CD4-positive, alpha-beta memory T cell (primary cell): Measurements from ENCODE around the gene BNIPL. TPM values are rescaled to one million over a fixed set of nuclear protein-coding genes. Genes with fewer than 3 reads are reported as not detected.
A peak's percentile ranks its signal among the peaks of the same experiment; 100 is the strongest.

Experiments used
- CTCF ChIA-PET: fragments of 350-600 bp; sonication (Branson Sonifier 250); formaldehyde crosslinking; loops from one replicate; lab custom pipeline; 2021; ENCODE audit warnings: inconsistent platforms; ENCODE audit not compliant: partially characterized antibody; lab: Charles Lee
- POLR2A ChIA-PET: fragments of 350-600 bp; sonication (Branson Sonifier 250); formaldehyde crosslinking; loops from one replicate; lab custom pipeline; 2021; ENCODE audit not compliant: partially characterized antibody; lab: Charles Lee
- DNase-seq, 5 donors: peaks; one replicate each; pipeline versions ENCODE4 v3.0.0 to v3.0.0-alpha.2; 2020 to 2022; ENCODE audit warnings: mixed read lengths in 1 of 5
- H3K27ac ChIP-seq: one replicate; pipeline ENCODE4 v1.7.0; 2013; ENCODE audit warnings: low read depth, low read length
- H3K27me3 ChIP-seq: 2 replicates; pipeline ENCODE4 v1.7.0; 2013; ENCODE audit warnings: mild to moderate bottlenecking, low read length, moderate library complexity; ENCODE audit not compliant: insufficient read depth
- H3K36me3 ChIP-seq: 2 replicates; pipeline ENCODE4 v1.7.0; 2013; ENCODE audit warnings: mild to moderate bottlenecking, low read length, moderate library complexity; ENCODE audit not compliant: insufficient read depth
- H3K4me1 ChIP-seq: 2 replicates; pipeline ENCODE4 v1.7.0; 2013; ENCODE audit warnings: mild to moderate bottlenecking, low read length, moderate library complexity; ENCODE audit not compliant: insufficient read depth
- H3K4me3 ChIP-seq, 2 donors: one replicate each; pipeline ENCODE4 v1.7.0; 2013; ENCODE audit warnings: low read length in 2 of 2, mild to moderate bottlenecking in 1 of 2
- H3K9me3 ChIP-seq, 2 donors: one replicate each; pipeline ENCODE4 v1.7.0; 2013; ENCODE audit warnings: low read length in 2 of 2, control low read depth in 1 of 2; ENCODE audit not compliant: control insufficient read depth in 1 of 2
- H3K27ac Mint-ChIP-seq, 7 donors: one replicate each; pipeline ENCODE4 v1.8.0; 2020 to 2021; ENCODE audit warnings: mixed read lengths in 7 of 7, mild to moderate bottlenecking in 6 of 7, inconsistent platforms in 3 of 7, moderate library complexity in 3 of 7
- H3K27me3 Mint-ChIP-seq, 2 donors: one replicate each; pipeline ENCODE4 v1.8.0; 2020 to 2021; ENCODE audit warnings: mixed read lengths in 2 of 2
- H3K36me3 Mint-ChIP-seq, 2 donors: one replicate each; pipeline ENCODE4 v1.8.0; 2020 to 2021; ENCODE audit warnings: mixed read lengths in 2 of 2, inconsistent platforms in 1 of 2, mild to moderate bottlenecking in 1 of 2
- H3K4me1 Mint-ChIP-seq, 4 donors: one replicate each; pipeline ENCODE4 v1.8.0; 2020 to 2021; ENCODE audit warnings: mixed read lengths in 4 of 4, mild to moderate bottlenecking in 1 of 4
- H3K4me3 Mint-ChIP-seq, 8 donors: one replicate each; pipeline ENCODE4 v1.8.0; 2020 to 2021; ENCODE audit warnings: mixed read lengths in 8 of 8, mild to moderate bottlenecking in 7 of 8, moderate library complexity in 6 of 8, inconsistent platforms in 3 of 8
- H3K9me3 Mint-ChIP-seq, 8 donors: one replicate each; pipeline ENCODE4 v1.8.0; 2020 to 2021; ENCODE audit warnings: mixed read lengths in 8 of 8, mild to moderate bottlenecking in 5 of 8, inconsistent platforms in 3 of 8, moderate library complexity in 1 of 8
- intact Hi-C: fragments of 100-400 bp; cut with micrococcal nuclease; formaldehyde crosslinking; loops from one replicate; pipeline ENCODE4 v1.15.1; 2023
- polyA plus RNA-seq, 2 donors: library from polyadenylated mRNA; unstranded; fragments of 300-500 nt; fragmentation: Illumina TruSeq; gene quantifications; one replicate each; pipeline ENCODE4 v1.2.3, GENCODE V29; 2021
- total RNA-seq, 2 experiments: library from RNA; stranded (reverse); gene quantifications; one replicate each; pipeline ENCODE4 v1.2.3, GENCODE V29; 2021

BNIPL gene
- total and polyA plus RNA-seq, 4 experiments from 2014 or later, result 4.6 to 8.3 TPM; not detected in 2

GRCh38 chr1:151085953-151086559, 49.7 kb downstream of the BNIPL start:
- Histone ChIP-seq H3K36me3 (no peaks in the 10 kb centered on the region), H3K27ac (no peak overlapping the region), H3K9me3 (no peaks in the 10 kb centered on the region), H3K4me3 (no peak overlapping the region), H3K27me3 (no peaks in the 10 kb centered on the region), H3K4me1 (no peaks in the 10 kb centered on the region)
- DNase-seq, result no peak
- peaks cover 0 to 9% of the 10 kb centered on the region in 2 donors for H3K36me3 Mint-ChIP-seq
- no peaks in the 10 kb centered on the region for H3K9me3 Mint-ChIP-seq
- ChIA-PET POLR2A (interaction anchor here (1.4 kb wide), 2 partner anchors 27 to 71 kb away, joined by 3 read pairs; partner anchors contain the start of gene TNFAIP8L2), CTCF (interaction anchor here (0.6 to 1.8 kb wide), 5 partner anchors 11 to 115 kb away, joined by 3 to 15 read pairs (median 3); no protein-coding TSS in a partner anchor)
- no peaks in the 10 kb centered on the region for H3K27me3 Mint-ChIP-seq
- H3K27ac Mint-ChIP-seq, result peak overlapping the region in 2 of 7 donors; percentile 16 to 65
- H3K4me3 Mint-ChIP-seq, result no peak overlapping the region
- intact Hi-C loops, result no loop called here
- no peaks in the 10 kb centered on the region for H3K4me1 Mint-ChIP-seq

Other genes starting within 250 kb of the BNIPL start
- gene CTSK, start 228.3 kb upstream of the BNIPL start, total RNA-seq, result 1 to 10 TPM; 5.9 to 6.6 TPM
- under 1 TPM in 1 of 2 donors, not detected in 1; 0.56 TPM for gene CTSK, start 228.3 kb upstream of the BNIPL start, polyA plus RNA-seq
- gene ARNT, start 160.0 kb upstream of the BNIPL start, total RNA-seq, result 10 to 100 TPM; 36.6 to 37.7 TPM
- gene ARNT, start 160.0 kb upstream of the BNIPL start, polyA plus RNA-seq, result 10 to 100 TPM; 20.2 to 25.5 TPM
- gene CTXND2, start 149.4 kb upstream of the BNIPL start, total RNA-seq, result not detected
- gene CTXND2, start 149.4 kb upstream of the BNIPL start, polyA plus RNA-seq, result not detected
- gene SETDB1, start 110.2 kb upstream of the BNIPL start, total RNA-seq, result 10 to 100 TPM; 71.4 to 72.6 TPM
- gene SETDB1, start 110.2 kb upstream of the BNIPL start, polyA plus RNA-seq, result 10 to 100 TPM in 1 of 2 donors, 1 to 10 TPM in 1; 9.8 to 14.2 TPM
- gene CERS2, start 61.8 kb upstream of the BNIPL start, total RNA-seq, result 100 to 1,000 TPM; 145 to 149 TPM
- gene CERS2, start 61.8 kb upstream of the BNIPL start, polyA plus RNA-seq, result 100 to 1,000 TPM; 184 to 206 TPM
- gene ANXA9, start 54.3 kb upstream of the BNIPL start, total RNA-seq, result under 1 TPM in 1 of 2 experiments, not detected in 1; 0.17 TPM
- under 1 TPM; 0.23 to 0.33 TPM for gene ANXA9, start 54.3 kb upstream of the BNIPL start, polyA plus RNA-seq
- 10 to 100 TPM; 31.4 to 32.1 TPM for gene MINDY1, start 29.7 kb upstream of the BNIPL start, total RNA-seq
- gene MINDY1, start 29.7 kb upstream of the BNIPL start, polyA plus RNA-seq, result 10 to 100 TPM in 1 of 2 donors, 1 to 10 TPM in 1; 6.5 to 17.6 TPM
- 10 to 100 TPM; 35.0 to 38.9 TPM for gene PRUNE1, start 28.1 kb upstream of the BNIPL start, total RNA-seq
- 10 to 100 TPM; 52.6 to 59.0 TPM for gene PRUNE1, start 28.1 kb upstream of the BNIPL start, polyA plus RNA-seq
- gene C1orf56, start 11.2 kb downstream of the BNIPL start, total RNA-seq, result 1 to 10 TPM; 2.4 to 3.5 TPM
- 1 to 10 TPM; 1.4 to 3.6 TPM for gene C1orf56, start 11.2 kb downstream of the BNIPL start, polyA plus RNA-seq
- 100 to 1,000 TPM; 478 to 483 TPM for gene CDC42SE1, start 23.0 kb downstream of the BNIPL start, total RNA-seq
- gene CDC42SE1, start 23.0 kb downstream of the BNIPL start, polyA plus RNA-seq, result 100 to 1,000 TPM in 1 of 2 donors, 10 to 100 TPM in 1; 66.2 to 100 TPM
- gene MLLT11, start 23.8 kb downstream of the BNIPL start, total RNA-seq, result 1 to 10 TPM; 4.5 to 4.9 TPM
- gene MLLT11, start 23.8 kb downstream of the BNIPL start, polyA plus RNA-seq, result 1 to 10 TPM; 3.6 to 3.9 TPM
- 10 to 100 TPM; 36.8 to 42.8 TPM for gene GABPB2, start 34.2 kb downstream of the BNIPL start, total RNA-seq
- 10 to 100 TPM in 1 of 2 donors, 1 to 10 TPM in 1; 4.9 to 14.2 TPM for gene GABPB2, start 34.2 kb downstream of the BNIPL start, polyA plus RNA-seq
- gene SEMA6C, start 110.0 kb downstream of the BNIPL start, total RNA-seq, result 1 to 10 TPM; 7.6 to 8.2 TPM
- 1 to 10 TPM in 1 of 2 donors, under 1 TPM in 1; 0.54 to 2.1 TPM for gene SEMA6C, start 110.0 kb downstream of the BNIPL start, polyA plus RNA-seq
- gene TNFAIP8L2, start 120.1 kb downstream of the BNIPL start, total RNA-seq, result 10 to 100 TPM; 45.9 to 49.7 TPM
- gene TNFAIP8L2, start 120.1 kb downstream of the BNIPL start, polyA plus RNA-seq, result 10 to 100 TPM; 10.8 to 42.3 TPM
- 1 to 10 TPM; 1.0 to 1.3 TPM for gene LYSMD1, start 129.3 kb downstream of the BNIPL start, total RNA-seq
- gene LYSMD1, start 129.3 kb downstream of the BNIPL start, polyA plus RNA-seq, result under 1 TPM in 1 of 2 donors, not detected in 1; 0.59 TPM
- gene SCNM1, start 129.6 kb downstream of the BNIPL start, total RNA-seq, result 10 to 100 TPM; 57.4 to 61.4 TPM
- 10 to 100 TPM; 76.5 to 80.9 TPM for gene SCNM1, start 129.6 kb downstream of the BNIPL start, polyA plus RNA-seq
- gene TMOD4, start 139.4 kb downstream of the BNIPL start, total RNA-seq, result 1 to 10 TPM; 6.4 TPM
- not detected for gene TMOD4, start 139.4 kb downstream of the BNIPL start, polyA plus RNA-seq
- 10 to 100 TPM; 68.1 to 68.4 TPM for gene VPS72, start 153.6 kb downstream of the BNIPL start, total RNA-seq
- 100 to 1,000 TPM in 1 of 2 donors, 10 to 100 TPM in 1; 80.6 to 102 TPM for gene VPS72, start 153.6 kb downstream of the BNIPL start, polyA plus RNA-seq
- gene PIP5K1A, start 162.0 kb downstream of the BNIPL start, total RNA-seq, result 10 to 100 TPM; 50.8 to 53.1 TPM
- gene PIP5K1A, start 162.0 kb downstream of the BNIPL start, polyA plus RNA-seq, result 10 to 100 TPM; 13.7 to 16.2 TPM
- gene PSMD4, start 218.1 kb downstream of the BNIPL start, total RNA-seq, result 100 to 1,000 TPM; 143 to 151 TPM
- gene PSMD4, start 218.1 kb downstream of the BNIPL start, polyA plus RNA-seq, result 100 to 1,000 TPM; 242 to 380 TPM
- gene ZNF687, start 245.7 kb downstream of the BNIPL start, total RNA-seq, result 10 to 100 TPM; 39.2 to 39.3 TPM
- gene ZNF687, start 245.7 kb downstream of the BNIPL start, polyA plus RNA-seq, result 1 to 10 TPM in 1 of 2 donors, under 1 TPM in 1; 0.36 to 1.3 TPM